CD4-positive, alpha-beta T cell (primary cell): ENCODE measurements around the gene NOC4L. TPM values are rescaled to one million over a fixed set of nuclear protein-coding genes. Genes with fewer than 3 reads are reported as not detected.

ENCODE experiments used
- ATAC-seq: fragments of 200-7000 bp; cut with Tn5 transposase; one replicate; pipeline ENCODE4 v1.10.0; 2022; ENCODE audit warnings: mild to moderate bottlenecking; ENCODE audit not compliant: poor library complexity
- CTCF ChIA-PET: fragments of 350-600 bp; sonication (Branson Sonifier 250); formaldehyde crosslinking; loops from one replicate; lab custom pipeline; 2021; ENCODE audit warnings: antibody characterized with exemption, inconsistent platforms; lab: Charles Lee
- POLR2A ChIA-PET: fragments of 350-600 bp; sonication (Branson Sonifier 250); formaldehyde crosslinking; loops from one replicate; lab custom pipeline; 2021; ENCODE audit warnings: antibody characterized with exemption, inconsistent platforms; lab: Charles Lee
- DNase-seq, 14 experiments: peaks; one replicate each; pipeline ENCODE4 v3.0.0-alpha.2; 2013 to 2020; ENCODE audit warnings: mixed read lengths in 2 of 14
- H3K27ac ChIP-seq, 2 donors: one replicate each; pipeline versions ENCODE4 v1.5.1 to v1.7.0; 2013; ENCODE audit warnings: low read length in 2 of 2, low read depth in 1 of 2, mild to moderate bottlenecking in 1 of 2
- H3K27me3 ChIP-seq, 2 experiments: 1 replicate in 1 of 2; 2 replicates in 1 of 2; pipeline versions ENCODE4 v1.6.1 to v1.7.0; 2013; ENCODE audit warnings: low read length in 2 of 2, control low read depth in 1 of 2, mild to moderate bottlenecking in 1 of 2, moderate library complexity in 1 of 2; ENCODE audit not compliant: insufficient read depth in 2 of 2, control insufficient read depth in 1 of 2
- H3K36me3 ChIP-seq: one replicate; pipeline ENCODE4 v1.6.1; 2013; ENCODE audit warnings: low read length, control low read depth; ENCODE audit not compliant: insufficient read depth
- H3K4me1 ChIP-seq: one replicate; pipeline ENCODE4 v1.6.1; 2013; ENCODE audit warnings: low read length, control low read depth; ENCODE audit not compliant: insufficient read depth
- H3K4me3 ChIP-seq: one replicate; pipeline ENCODE4 v1.5.1; 2013; ENCODE audit warnings: mild to moderate bottlenecking, low read length, moderate library complexity
- H3K9me3 ChIP-seq, 2 experiments: 1 replicate in 1 of 2; 2 replicates in 1 of 2; pipeline versions ENCODE4 v1.6.1 to v1.7.0; 2013; ENCODE audit warnings: low read length in 2 of 2, mild to moderate bottlenecking in 2 of 2, control low read depth in 1 of 2, moderate library complexity in 1 of 2; ENCODE audit not compliant: control insufficient read depth in 1 of 2, insufficient read depth in 1 of 2
- H3K27ac Mint-ChIP-seq: one replicate; pipeline ENCODE4 v1.8.0; 2020; ENCODE audit warnings: mixed read lengths
- H3K27me3 Mint-ChIP-seq: one replicate; pipeline ENCODE4 v1.8.0; 2021; ENCODE audit warnings: mixed read lengths
- H3K36me3 Mint-ChIP-seq: one replicate; pipeline ENCODE4 v1.8.0; 2021; ENCODE audit warnings: low read depth, mixed read lengths
- H3K4me1 Mint-ChIP-seq: one replicate; pipeline ENCODE4 v1.8.0; 2021; ENCODE audit warnings: low read depth, mixed read lengths
- H3K4me3 Mint-ChIP-seq: one replicate; pipeline ENCODE4 v1.8.0; 2020; ENCODE audit warnings: mild to moderate bottlenecking, mixed read lengths
- H3K9me3 Mint-ChIP-seq: one replicate; pipeline ENCODE4 v1.8.0; 2020; ENCODE audit warnings: mixed read lengths
- intact Hi-C, 2 experiments: fragments of 100-400 bp; cut with DNase I in 1 of 2; cut with micrococcal nuclease in 1 of 2; formaldehyde crosslinking; loops; one replicate each; pipeline versions ENCODE4 v1.15.1 to v1.9.0; 2023 to 2025; cut with DNase I, micrococcal nuclease
- polyA plus RNA-seq, 2 donors: library from polyadenylated mRNA; unstranded; fragments of 120-200 nt; gene quantifications; one replicate each; pipeline ENCODE4 v1.2.1, GENCODE V29; 2013
- total RNA-seq, 174 experiments: library from RNA in 2 of 174; stranded (reverse) in 2 of 174; gene quantifications; one replicate each; pipeline ENCODE4 v1.2.3 and lab custom pipeline; 2021 to 2026
- TF ChIP-seq, protein P1 (sequence below): fragments of 200-600 bp; IDR thresholded peaks from one replicate; pipeline ENCODE4 v1.8.0; 2022; ENCODE audit warnings: antibody characterized with exemption, mild to moderate bottlenecking

The NOC4L gene
- total RNA-seq: 10 to 100 TPM; 21.8 to 22.3 TPM
- 14.1 TPM for polyA plus RNA-seq (2013, experiment 1 of 2)
- 15.4 TPM for polyA plus RNA-seq (2013, experiment 2 of 2)
- total RNA-seq (lab: John Stamatoyannopoulos, UW): 8.5 to 74.6 (median 18.9) reads per million in 172 experiments

DNA sequence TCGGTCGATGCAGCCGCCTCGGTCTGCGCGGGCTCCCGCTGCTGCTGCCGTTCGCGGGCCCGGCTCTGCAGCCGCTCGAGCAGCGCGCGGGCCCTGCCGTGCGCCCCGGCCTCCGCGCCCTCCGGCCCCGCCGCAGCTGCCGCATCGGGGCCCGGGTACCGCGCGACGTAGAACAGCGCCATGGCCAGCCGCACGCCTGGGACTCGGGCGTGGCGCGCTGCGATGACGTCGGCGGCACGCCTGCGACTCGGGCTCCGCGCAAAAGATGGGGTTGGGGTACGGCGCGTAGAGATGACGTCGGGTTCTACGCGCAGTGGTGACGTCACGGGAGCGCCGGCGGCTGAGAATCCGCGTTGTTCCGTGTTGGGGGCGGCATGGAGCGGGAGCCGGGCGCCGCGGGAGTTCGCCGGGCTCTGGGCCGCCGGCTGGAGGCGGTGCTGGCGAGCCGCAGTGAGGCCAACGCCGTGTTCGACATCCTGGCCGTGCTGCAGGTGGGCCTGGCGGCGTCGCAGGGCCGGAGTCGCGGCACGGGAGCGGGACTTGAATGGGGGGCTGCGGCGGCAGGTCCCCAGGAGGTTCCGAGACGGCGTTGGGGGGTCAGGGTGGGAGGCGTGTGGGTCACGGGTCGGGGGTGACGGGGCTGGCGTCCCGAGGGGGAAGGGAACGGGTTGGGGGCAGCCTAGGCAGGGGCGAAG, at the start of gene NOC4L, which contains the start of gene DDX51:
Gene NOC4L, plus strand, starts transcription at position 343 of the 695 bp plus-strand sequence. Its CDS starts 32 bp downstream, at position 375.
Gene DDX51, minus strand, starts transcription at position 205 of the 695 bp plus-strand sequence. Its CDS starts 23 bp downstream, at position 182.
- POLR2A ChIA-PET: interaction anchor here (1.5 to 1.7 kb wide), 2 partner anchors 10 to 45 kb away, joined by 6 to 8 read pairs; no protein-coding TSS in a partner anchor
- H3K36me3 ChIP-seq: peaks cover 49% of the 10 kb centered on the region

DNA sequence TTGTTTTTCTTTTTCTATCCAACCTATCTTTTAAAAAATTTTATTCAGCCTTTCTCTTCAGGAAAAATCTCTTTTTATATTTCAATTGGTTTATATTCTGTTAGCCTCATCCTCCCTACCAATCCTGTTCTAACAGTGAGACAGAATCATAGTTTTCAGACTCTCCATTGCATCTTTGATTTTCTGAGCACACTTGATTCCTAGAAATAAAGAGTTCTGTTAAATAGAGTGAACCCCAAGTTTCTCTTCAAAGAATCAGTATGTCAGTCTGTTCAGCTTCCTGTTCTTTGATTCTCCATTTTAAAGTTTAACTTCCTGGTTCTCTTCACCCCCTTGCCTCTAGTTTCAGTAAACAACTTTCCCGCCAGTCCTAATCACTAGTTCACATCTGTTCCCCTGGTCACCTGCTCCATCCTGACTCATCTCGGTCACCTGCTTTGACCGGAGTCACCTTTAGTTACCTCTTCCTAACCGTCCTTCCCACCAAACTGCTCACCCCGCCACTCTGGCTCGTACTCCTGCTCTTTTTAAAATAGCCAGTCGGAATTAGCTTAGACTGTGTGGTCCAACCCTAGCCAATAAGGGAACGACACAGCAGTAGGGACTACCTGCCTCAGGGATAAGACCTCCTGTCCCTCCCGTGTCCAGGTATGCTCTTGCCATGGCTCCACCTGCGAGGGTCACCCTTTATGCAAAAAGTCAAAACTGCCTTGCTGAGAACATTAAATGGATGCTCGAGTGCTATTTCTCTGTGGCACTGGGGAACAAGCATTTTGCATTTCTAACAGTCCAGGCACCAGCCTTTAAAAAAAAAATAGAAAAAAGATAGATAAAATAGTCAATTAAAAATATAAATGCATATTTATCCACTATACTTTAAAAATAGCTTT, 48.5 kb upstream of the NOC4L start:
- peaks cover 3 to 8% of the 10 kb centered on the region in 2 experiments for H3K9me3 ChIP-seq
- intact Hi-C loops: no loop called here
- peaks cover 12% of the 10 kb centered on the region for H3K4me1 ChIP-seq
- H3K36me3 ChIP-seq: peaks cover 8% of the 10 kb centered on the region
- Mint-ChIP-seq H3K36me3 (peaks cover 40% of the 10 kb centered on the region), H3K4me1 (peaks cover 23% of the 10 kb centered on the region), H3K4me3 (no peak overlapping the region), H3K27ac (peak overlapping the region; percentile 95), H3K27me3 (no peaks in the 10 kb centered on the region), H3K9me3 (peaks cover 8% of the 10 kb centered on the region)
- DNase-seq (peak in 1 of 14 experiments; percentile 20), ATAC-seq (no peak)
- H3K27me3 ChIP-seq: no peaks in the 10 kb centered on the region
- TF ChIP-seq, protein P1, sequence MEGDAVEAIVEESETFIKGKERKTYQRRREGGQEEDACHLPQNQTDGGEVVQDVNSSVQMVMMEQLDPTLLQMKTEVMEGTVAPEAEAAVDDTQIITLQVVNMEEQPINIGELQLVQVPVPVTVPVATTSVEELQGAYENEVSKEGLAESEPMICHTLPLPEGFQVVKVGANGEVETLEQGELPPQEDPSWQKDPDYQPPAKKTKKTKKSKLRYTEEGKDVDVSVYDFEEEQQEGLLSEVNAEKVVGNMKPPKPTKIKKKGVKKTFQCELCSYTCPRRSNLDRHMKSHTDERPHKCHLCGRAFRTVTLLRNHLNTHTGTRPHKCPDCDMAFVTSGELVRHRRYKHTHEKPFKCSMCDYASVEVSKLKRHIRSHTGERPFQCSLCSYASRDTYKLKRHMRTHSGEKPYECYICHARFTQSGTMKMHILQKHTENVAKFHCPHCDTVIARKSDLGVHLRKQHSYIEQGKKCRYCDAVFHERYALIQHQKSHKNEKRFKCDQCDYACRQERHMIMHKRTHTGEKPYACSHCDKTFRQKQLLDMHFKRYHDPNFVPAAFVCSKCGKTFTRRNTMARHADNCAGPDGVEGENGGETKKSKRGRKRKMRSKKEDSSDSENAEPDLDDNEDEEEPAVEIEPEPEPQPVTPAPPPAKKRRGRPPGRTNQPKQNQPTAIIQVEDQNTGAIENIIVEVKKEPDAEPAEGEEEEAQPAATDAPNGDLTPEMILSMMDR: no peak
- H3K4me3 ChIP-seq: no peak overlapping the region
- peak overlapping the region; percentile 38 to 46 for H3K27ac ChIP-seq
- ChIA-PET CTCF (no interaction called here), POLR2A (no interaction called here)

More for the DNA sequence above, at the start of gene NOC4L, which contains the start of gene DDX51:
- Histone ChIP-seq H3K27me3 (no peaks in the 10 kb centered on the region), H3K4me1 (peaks cover 44% of the 10 kb centered on the region), H3K27ac (peak within 1 kb of the TSS; percentile 60 to 74), H3K4me3 (peak within 1 kb of the TSS; percentile 72), H3K9me3 (no peaks in the 10 kb centered on the region)
- Mint-ChIP-seq H3K27ac (peak within 1 kb of the TSS; percentile 98), H3K9me3 (no peaks in the 10 kb centered on the region), H3K4me3 (peak within 1 kb of the TSS; percentile 99), H3K36me3 (peaks cover 46% of the 10 kb centered on the region), H3K4me1 (peaks cover 25% of the 10 kb centered on the region), H3K27me3 (no peaks in the 10 kb centered on the region)
- TF ChIP-seq, protein P1: no peak
- CTCF ChIA-PET: interaction anchor here (1.5 kb wide), 1 partner anchor 10 kb away, joined by 3 read pairs; no protein-coding TSS in a partner anchor
- intact Hi-C loops: loop anchor here in 1 of 2 experiments (1.0 to 5.0 kb wide), 2 partner anchors 45 to 62 kb away; no protein-coding TSS in a partner anchor
- peak; percentile 90 for ATAC-seq
- DNase-seq: peak; percentile 92 to 99 (median 95)

DNA sequence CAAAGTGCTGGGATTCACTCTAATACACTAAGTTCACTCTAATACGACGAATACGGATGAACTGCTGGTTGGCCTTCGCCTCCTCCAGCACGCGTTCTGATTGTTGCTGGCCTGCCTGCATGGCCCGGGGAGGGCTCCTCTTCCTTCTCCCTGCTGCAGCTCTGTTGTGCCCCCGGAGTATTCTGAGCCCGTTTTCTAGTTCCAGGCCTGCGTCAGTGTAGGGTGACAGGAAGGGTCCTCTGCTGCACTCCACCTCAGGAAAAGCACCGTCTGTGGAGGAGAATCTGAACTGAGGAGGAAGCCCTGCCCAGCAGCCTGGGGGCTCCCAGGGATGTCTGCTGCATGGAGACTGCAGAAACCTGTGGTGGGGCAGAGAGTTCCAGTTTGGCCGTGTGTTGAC, 44.5 kb upstream of the NOC4L start:
- H3K9me3 ChIP-seq: peaks cover 3 to 8% of the 10 kb centered on the region in 2 experiments
- H3K4me1 ChIP-seq: peaks cover 12% of the 10 kb centered on the region
- H3K36me3 Mint-ChIP-seq: peaks cover 36% of the 10 kb centered on the region
- peaks cover 23% of the 10 kb centered on the region for H3K4me1 Mint-ChIP-seq
- no peak overlapping the region for H3K4me3 Mint-ChIP-seq
- intact Hi-C loops: no loop called here
- no peak overlapping the region for H3K27ac Mint-ChIP-seq
- H3K27me3 ChIP-seq: no peaks in the 10 kb centered on the region
- H3K27me3 Mint-ChIP-seq: no peaks in the 10 kb centered on the region
- H3K27ac ChIP-seq: no peak overlapping the region
- CTCF ChIA-PET: interaction anchor here (1.2 kb wide), 1 partner anchor 20 kb away, joined by 3 read pairs; no protein-coding TSS in a partner anchor
- TF ChIP-seq, protein P1: no peak
- POLR2A ChIA-PET: no interaction called here
- DNase-seq (no peak), ATAC-seq (no peak)
- peaks cover 3% of the 10 kb centered on the region for H3K36me3 ChIP-seq
- no peak overlapping the region for H3K4me3 ChIP-seq
- peaks cover 8% of the 10 kb centered on the region for H3K9me3 Mint-ChIP-seq
